IMR-90 (cell line): ENCODE results near the gene MMD.

Experiments
- CEBPB ChIP-seq: IDR thresholded peaks from 2 replicates; pipeline ENCODE4 v1.6.1; 2012; ENCODE audit warnings: low read depth, low read length, improper control_type of control experiment
- CHD1 ChIP-seq: IDR thresholded peaks from 2 replicates; pipeline ENCODE4 v1.6.1; 2012; ENCODE audit warnings: low read depth, low read length, improper control_type of control experiment
- MAFK ChIP-seq: IDR thresholded peaks from 2 replicates; pipeline ENCODE4 v1.6.1; 2012; ENCODE audit warnings: low read depth, low read length, improper control_type of control experiment
- MAZ ChIP-seq: IDR thresholded peaks from 2 replicates; pipeline ENCODE4 v1.6.1; 2012; ENCODE audit warnings: low read depth, mild to moderate bottlenecking, low read length, improper control_type of control experiment, moderate library complexity, borderline replicate concordance
- MXI1 ChIP-seq: IDR thresholded peaks from 2 replicates; pipeline ENCODE4 v1.6.1; 2012; ENCODE audit warnings: low read depth, mild to moderate bottlenecking, low read length, moderate library complexity, borderline replicate concordance
- POLR2A ChIP-seq: IDR thresholded peaks from 2 replicates; pipeline ENCODE4 v1.6.1; 2012; ENCODE audit warnings: mild to moderate bottlenecking, low read depth, low read length
- RAD21 ChIP-seq: IDR thresholded peaks from 2 replicates; pipeline ENCODE4 v1.6.1; 2012; ENCODE audit warnings: low read length, improper control_type of control experiment
- RCOR1 ChIP-seq: IDR thresholded peaks from 2 replicates; pipeline ENCODE4 v1.6.1; 2012; ENCODE audit warnings: mild to moderate bottlenecking, low read length, improper control_type of control experiment; ENCODE audit not compliant: insufficient replicate concordance
- RFX5 ChIP-seq: IDR thresholded peaks from 2 replicates; pipeline ENCODE4 v1.8.0; 2012; ENCODE audit warnings: low read depth, mild to moderate bottlenecking, low read length, moderate library complexity
- SMC3 ChIP-seq: fragments of 150-350 bp; IDR thresholded peaks from 2 replicates; pipeline ENCODE4 v1.6.1; 2016; ENCODE audit warnings: low read depth, mild to moderate bottlenecking, antibody characterized with exemption, low read length, moderate library complexity
- TF ChIP-seq, protein P1 (sequence below): conservative IDR thresholded peaks from 2 replicates; pipeline ENCODE4 v1.5.1; 2012; ENCODE audit warnings: mild to moderate bottlenecking, low read depth, low read length, improper control_type of control experiment
- TF ChIP-seq, protein P2 (sequence below): fragments of 150-350 bp; IDR thresholded peaks from 2 replicates; pipeline ENCODE4 v1.6.1; 2016; ENCODE audit warnings: low read depth, mild to moderate bottlenecking, low read length, moderate library complexity, borderline replicate concordance

DNA sequence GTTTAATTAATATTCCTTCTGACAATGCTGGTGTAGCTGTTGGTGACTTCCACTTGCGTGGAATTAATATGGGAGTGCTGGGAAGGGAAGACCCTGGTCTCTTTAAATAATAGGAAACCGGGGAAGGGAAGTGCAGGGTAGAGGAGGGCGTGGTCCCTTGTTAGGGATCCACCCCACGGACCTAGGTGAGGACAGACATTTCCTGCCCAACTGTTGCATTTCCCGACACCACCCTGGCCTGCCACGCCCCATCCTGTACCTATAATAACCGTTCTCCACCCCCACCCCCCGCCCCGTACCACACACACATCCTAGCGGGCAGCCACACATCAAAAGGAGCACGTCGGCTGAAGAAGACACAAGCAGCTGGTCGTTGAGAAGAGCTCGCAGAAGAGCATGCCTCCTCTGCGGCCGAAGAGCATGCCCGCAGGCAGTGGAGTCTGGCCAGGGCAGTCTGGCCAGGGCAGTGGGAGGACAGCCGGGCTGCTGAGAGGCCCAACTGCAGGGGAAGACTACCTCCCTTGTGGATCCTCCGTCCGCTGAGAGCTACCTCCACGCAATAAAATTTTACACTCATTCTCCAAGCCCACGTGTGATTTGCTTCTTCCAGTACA lies 36.8 kb upstream of the MMD start:
- no peak for TF ChIP-seq CEBPB
- TF ChIP-seq, protein P1, sequence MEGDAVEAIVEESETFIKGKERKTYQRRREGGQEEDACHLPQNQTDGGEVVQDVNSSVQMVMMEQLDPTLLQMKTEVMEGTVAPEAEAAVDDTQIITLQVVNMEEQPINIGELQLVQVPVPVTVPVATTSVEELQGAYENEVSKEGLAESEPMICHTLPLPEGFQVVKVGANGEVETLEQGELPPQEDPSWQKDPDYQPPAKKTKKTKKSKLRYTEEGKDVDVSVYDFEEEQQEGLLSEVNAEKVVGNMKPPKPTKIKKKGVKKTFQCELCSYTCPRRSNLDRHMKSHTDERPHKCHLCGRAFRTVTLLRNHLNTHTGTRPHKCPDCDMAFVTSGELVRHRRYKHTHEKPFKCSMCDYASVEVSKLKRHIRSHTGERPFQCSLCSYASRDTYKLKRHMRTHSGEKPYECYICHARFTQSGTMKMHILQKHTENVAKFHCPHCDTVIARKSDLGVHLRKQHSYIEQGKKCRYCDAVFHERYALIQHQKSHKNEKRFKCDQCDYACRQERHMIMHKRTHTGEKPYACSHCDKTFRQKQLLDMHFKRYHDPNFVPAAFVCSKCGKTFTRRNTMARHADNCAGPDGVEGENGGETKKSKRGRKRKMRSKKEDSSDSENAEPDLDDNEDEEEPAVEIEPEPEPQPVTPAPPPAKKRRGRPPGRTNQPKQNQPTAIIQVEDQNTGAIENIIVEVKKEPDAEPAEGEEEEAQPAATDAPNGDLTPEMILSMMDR: no peak
- TF ChIP-seq POLR2A: no peak
- no peak for TF ChIP-seq MAZ
- TF ChIP-seq MAFK: no peak
- TF ChIP-seq, protein P2, sequence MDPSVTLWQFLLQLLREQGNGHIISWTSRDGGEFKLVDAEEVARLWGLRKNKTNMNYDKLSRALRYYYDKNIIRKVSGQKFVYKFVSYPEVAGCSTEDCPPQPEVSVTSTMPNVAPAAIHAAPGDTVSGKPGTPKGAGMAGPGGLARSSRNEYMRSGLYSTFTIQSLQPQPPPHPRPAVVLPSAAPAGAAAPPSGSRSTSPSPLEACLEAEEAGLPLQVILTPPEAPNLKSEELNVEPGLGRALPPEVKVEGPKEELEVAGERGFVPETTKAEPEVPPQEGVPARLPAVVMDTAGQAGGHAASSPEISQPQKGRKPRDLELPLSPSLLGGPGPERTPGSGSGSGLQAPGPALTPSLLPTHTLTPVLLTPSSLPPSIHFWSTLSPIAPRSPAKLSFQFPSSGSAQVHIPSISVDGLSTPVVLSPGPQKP: no peak
- TF ChIP-seq SMC3: no peak
- no peak for TF ChIP-seq CHD1
- no peak for TF ChIP-seq RCOR1
- no peak for TF ChIP-seq RAD21
- TF ChIP-seq RFX5: no peak
- no peak for TF ChIP-seq MXI1
